RWPE2 (cell line): ENCODE data around the gene HNRNPDL.
"Not testable (repeated sequence)": the region's sequence is repeated elsewhere in the genome, so short reads cannot be mapped to it uniquely, and the experiment has no call there.

ENCODE experiments used
- ATAC-seq: fragments of 200-7000 bp; cut with Tn5 transposase; 3 replicates; pipeline ENCODE4 v1.9.1; 2021; ENCODE audit warnings: low read depth
- DNase-seq: peaks from one replicate; pipeline ENCODE4 v3.0.0-alpha.2; 2020; ENCODE audit warnings: low spot score
- H3K27ac ChIP-seq: fragments of 450-650 bp; 2 replicates; pipeline ENCODE4 v1.5.1; 2017; ENCODE audit warnings: mild to moderate bottlenecking; ENCODE audit not compliant: poor library complexity, severe bottlenecking
- H3K27me3 ChIP-seq: fragments of 250-450 bp; sonication (Bioruptor Pico); 2 replicates; pipeline ENCODE4 v1.5.1; 2021; ENCODE audit warnings: mild to moderate bottlenecking, moderate library complexity; ENCODE audit not compliant: insufficient read depth, poor library complexity, severe bottlenecking
- H3K36me3 ChIP-seq: fragments of 250-450 bp; sonication (Bioruptor Pico); 2 replicates; pipeline ENCODE4 v1.5.1; 2020; ENCODE audit warnings: low read depth, mild to moderate bottlenecking, moderate library complexity
- H3K4me1 ChIP-seq: fragments of 250-450 bp; sonication (Bioruptor Pico); 2 replicates; pipeline ENCODE4 v1.5.1; 2021; ENCODE audit warnings: mild to moderate bottlenecking, moderate library complexity; ENCODE audit not compliant: insufficient read depth, poor library complexity, severe bottlenecking
- H3K4me3 ChIP-seq: fragments of 250-450 bp; sonication (Bioruptor Pico); 2 replicates; pipeline ENCODE4 v1.5.1; 2021; ENCODE audit warnings: mild to moderate bottlenecking, moderate library complexity; ENCODE audit not compliant: severe bottlenecking
- H3K9me3 ChIP-seq: fragments of 250-450 bp; sonication (Bioruptor Pico); 2 replicates; pipeline ENCODE4 v1.5.1; 2021; ENCODE audit warnings: mild to moderate bottlenecking, moderate library complexity; ENCODE audit not compliant: severe bottlenecking
- CTCF ChIP-seq: fragments of 450-650 bp; IDR thresholded peaks from one replicate; pipeline ENCODE4 v1.5.1; 2017; ENCODE audit warnings: mild to moderate bottlenecking, moderate library complexity; ENCODE audit not compliant: poor library complexity, severe bottlenecking

Gene HNRNPDL

GRCh38 chr4:82430193-82430963, at the start of gene HNRNPDL, which contains the start of gene ENOPH1:
Gene HNRNPDL, minus strand, starts transcription at chr4:82430462. Its CDS starts 772 bp downstream, at chr4:82429690.
Gene ENOPH1, plus strand, starts transcription at chr4:82430590. Its CDS starts 240 bp downstream, at chr4:82430830.
- DNase-seq (peak; percentile 97), ATAC-seq (peak; percentile 75)
- no peak for TF ChIP-seq CTCF
- Histone ChIP-seq H3K36me3 (peaks cover 48% of the 10 kb centered on the region), H3K4me3 (peak within 1 kb of the TSS; percentile 75), H3K4me1 (peaks cover 37% of the 10 kb centered on the region), H3K9me3 (no peaks in the 10 kb centered on the region), H3K27ac (peak within 1 kb of the TSS; percentile 90), H3K27me3 (no peaks in the 10 kb centered on the region)

GRCh38 chr4:82479562-82479961, 49.3 kb upstream of the HNRNPDL start:
- Histone ChIP-seq H3K9me3 (no peaks in the 10 kb centered on the region), H3K36me3 (no peaks in the 10 kb centered on the region)

GRCh38 chr4:82477469-82477868, 47.2 kb upstream of the HNRNPDL start:
- H3K27ac ChIP-seq, H3K9me3 ChIP-seq, ATAC-seq, H3K27me3 ChIP-seq, DNase-seq, H3K4me1 ChIP-seq, H3K36me3 ChIP-seq, H3K4me3 ChIP-seq: not testable (repeated sequence)

More at GRCh38 chr4:82479562-82479961, 49.3 kb upstream of the HNRNPDL start:
- TF ChIP-seq CTCF: no peak
- no peaks in the 10 kb centered on the region for H3K27me3 ChIP-seq
- H3K4me1 ChIP-seq: no peaks in the 10 kb centered on the region
- no peak overlapping the region for H3K4me3 ChIP-seq
- no peak overlapping the region for H3K27ac ChIP-seq
- no peak for ATAC-seq
- DNase-seq: no peak

- H3K4me3 ChIP-seq: not testable (repeated sequence)
These were observed 45.7 kb upstream of the HNRNPDL start for GRCh38 chr4:82475931-82476330.

GRCh38 chr4:82473621-82474164, 43.4 kb upstream of the HNRNPDL start:
- Histone ChIP-seq H3K36me3 (no peaks in the 10 kb centered on the region), H3K27ac (no peak overlapping the region), H3K4me3 (no peak overlapping the region), H3K27me3 (no peaks in the 10 kb centered on the region), H3K4me1 (no peaks in the 10 kb centered on the region), H3K9me3 (no peaks in the 10 kb centered on the region)
- ATAC-seq: no peak
- TF ChIP-seq CTCF: no peak
- no peak for DNase-seq

More at GRCh38 chr4:82475931-82476330, 45.7 kb upstream of the HNRNPDL start:
- not testable (repeated sequence) for H3K27ac ChIP-seq, ATAC-seq, H3K27me3 ChIP-seq, H3K9me3 ChIP-seq, DNase-seq, H3K36me3 ChIP-seq, H3K4me1 ChIP-seq

- not testable (repeated sequence) for H3K4me1 ChIP-seq, H3K4me3 ChIP-seq, H3K36me3 ChIP-seq, H3K27me3 ChIP-seq, ATAC-seq, DNase-seq, H3K9me3 ChIP-seq, H3K27ac ChIP-seq
These were observed 42.8 kb upstream of the HNRNPDL start for GRCh38 chr4:82473080-82473479.
